SK-N-SH treated with all-trans-retinoic acid at 6 μM for 48 hours (cell line): ENCODE data around the gene RAE1.

Experiments used
- ATAC-seq: fragments of 200-7000 bp; cut with Tn5 transposase; 3 replicates; pipeline ENCODE4 v1.9.1; 2020; ENCODE audit warnings: mild to moderate bottlenecking, moderate library complexity
- BACH2 ChIP-seq: fragments of 250-450 bp; sonication (Bioruptor Pico); IDR thresholded peaks from 2 replicates; pipeline ENCODE4 v1.9.0; 2021; ENCODE audit warnings: mild to moderate bottlenecking, borderline replicate concordance
- CREB5 ChIP-seq: fragments of 250-450 bp; sonication (Bioruptor Pico); IDR thresholded peaks from 2 replicates; pipeline ENCODE4 v1.5.1; 2020; ENCODE audit warnings: low read depth, mild to moderate bottlenecking, moderate library complexity
- CSDC2 ChIP-seq: fragments of 250-450 bp; sonication (Bioruptor Pico); IDR thresholded peaks from 2 replicates; pipeline ENCODE4 v1.5.0; 2020; ENCODE audit warnings: mild to moderate bottlenecking, moderate library complexity
- ESRRG ChIP-seq: fragments of 250-450 bp; sonication (Bioruptor Pico); IDR thresholded peaks from 2 replicates; pipeline ENCODE4 v1.6.1; 2021; ENCODE audit warnings: mild to moderate bottlenecking
- GLIS3 ChIP-seq: fragments of 250-450 bp; sonication (Bioruptor Pico); IDR thresholded peaks from 2 replicates; pipeline ENCODE4 v1.5.0; 2020; ENCODE audit warnings: mild to moderate bottlenecking, moderate library complexity
- ISL1 ChIP-seq: fragments of 250-450 bp; sonication (Bioruptor Pico); IDR thresholded peaks from 2 replicates; pipeline ENCODE4 v2.1.2; 2022; ENCODE audit warnings: mild to moderate bottlenecking, moderate library complexity
- POU6F1 ChIP-seq: fragments of 250-450 bp; sonication (Bioruptor Pico); IDR thresholded peaks from 2 replicates; pipeline ENCODE4 v1.8.0; 2021; ENCODE audit warnings: low read depth, mild to moderate bottlenecking, moderate library complexity, borderline replicate concordance
- PPARA ChIP-seq: fragments of 250-450 bp; sonication (Bioruptor Pico); IDR thresholded peaks from 2 replicates; pipeline ENCODE4 v1.5.0; 2020; ENCODE audit warnings: mild to moderate bottlenecking, borderline replicate concordance
- RARB ChIP-seq: fragments of 250-450 bp; sonication (Bioruptor Pico); IDR thresholded peaks from 2 replicates; pipeline ENCODE4 v1.8.0; 2021; ENCODE audit warnings: mild to moderate bottlenecking, moderate library complexity
- TCF4 ChIP-seq: fragments of 250-450 bp; sonication (Bioruptor Pico); IDR thresholded peaks from 2 replicates; pipeline ENCODE4 v1.8.0; 2021; ENCODE audit warnings: mild to moderate bottlenecking, moderate library complexity, borderline replicate concordance
- ZC3H10 ChIP-seq: fragments of 250-450 bp; sonication (Bioruptor Pico); IDR thresholded peaks from 2 replicates; pipeline ENCODE4 v1.5.1; 2021; ENCODE audit warnings: mild to moderate bottlenecking, moderate library complexity
- ZFP3 ChIP-seq: fragments of 250-450 bp; sonication (Bioruptor Pico); IDR thresholded peaks from 2 replicates; pipeline ENCODE4 v1.5.0; 2020; ENCODE audit warnings: mild to moderate bottlenecking, moderate library complexity
- ZFP30 ChIP-seq: fragments of 450-650 bp; formaldehyde crosslinking; IDR thresholded peaks from 2 replicates; pipeline ENCODE4 v1.5.0; 2022; ENCODE audit warnings: mild to moderate bottlenecking, moderate library complexity
- ZNF565 ChIP-seq: fragments of 450-650 bp; formaldehyde crosslinking; conservative IDR thresholded peaks from 2 replicates; pipeline ENCODE4 v1.5.0; 2020; ENCODE audit warnings: low read depth, mild to moderate bottlenecking, moderate library complexity
- ZNF70 ChIP-seq: fragments of 450-650 bp; formaldehyde crosslinking; IDR thresholded peaks from 2 replicates; pipeline ENCODE4 v1.5.0; 2020; ENCODE audit warnings: mild to moderate bottlenecking, moderate library complexity
- ZNF8 ChIP-seq: fragments of 450-650 bp; formaldehyde crosslinking; IDR thresholded peaks from 2 replicates; pipeline ENCODE4 v1.5.0; 2020; ENCODE audit warnings: mild to moderate bottlenecking, moderate library complexity
- TF ChIP-seq, protein P1 (sequence below): fragments of 250-450 bp; sonication (Bioruptor Pico); IDR thresholded peaks from 2 replicates; pipeline ENCODE4 v1.5.0; 2020; ENCODE audit warnings: mild to moderate bottlenecking, moderate library complexity
- TF ChIP-seq, protein P2 (sequence below): fragments of 250-450 bp; sonication (Bioruptor Pico); IDR thresholded peaks from 2 replicates; pipeline ENCODE4 v1.8.0; 2020; ENCODE audit warnings: mild to moderate bottlenecking, moderate library complexity, borderline replicate concordance

Gene RAE1

DNA sequence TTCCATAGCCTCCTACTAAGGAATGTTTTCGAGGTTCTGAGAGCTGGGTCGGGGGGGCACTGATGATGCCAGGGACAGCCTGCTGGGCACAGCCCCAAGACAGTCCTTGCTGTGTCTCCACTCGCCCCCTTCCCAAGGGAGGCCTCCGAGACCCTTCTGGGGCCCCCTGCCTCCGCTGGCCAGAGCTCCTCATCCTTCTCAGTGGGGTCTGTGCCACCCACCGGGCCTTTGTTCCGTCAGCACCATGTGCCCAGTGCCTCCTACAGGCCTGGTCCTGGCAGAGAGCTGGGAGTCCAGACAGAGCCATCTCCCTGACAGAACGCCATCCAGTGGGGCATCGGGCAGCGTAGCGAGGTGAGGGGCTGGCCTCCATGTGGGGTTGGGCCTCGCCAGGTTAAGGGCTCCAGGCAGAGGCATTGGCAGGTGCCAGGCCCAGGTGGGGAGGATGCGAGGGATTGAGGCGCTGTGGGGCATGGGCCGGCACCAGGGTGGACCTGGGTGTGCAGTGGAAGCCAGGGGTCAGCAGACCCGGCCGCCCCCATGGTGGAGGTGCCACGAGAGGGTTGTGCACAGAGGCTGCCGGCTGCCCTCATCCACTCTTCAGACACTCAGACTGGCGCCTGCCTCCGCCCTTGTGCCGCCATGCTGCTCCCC, 53.5 kb downstream of the RAE1 start:
- no peak for ATAC-seq
- TF ChIP-seq, protein P1, sequence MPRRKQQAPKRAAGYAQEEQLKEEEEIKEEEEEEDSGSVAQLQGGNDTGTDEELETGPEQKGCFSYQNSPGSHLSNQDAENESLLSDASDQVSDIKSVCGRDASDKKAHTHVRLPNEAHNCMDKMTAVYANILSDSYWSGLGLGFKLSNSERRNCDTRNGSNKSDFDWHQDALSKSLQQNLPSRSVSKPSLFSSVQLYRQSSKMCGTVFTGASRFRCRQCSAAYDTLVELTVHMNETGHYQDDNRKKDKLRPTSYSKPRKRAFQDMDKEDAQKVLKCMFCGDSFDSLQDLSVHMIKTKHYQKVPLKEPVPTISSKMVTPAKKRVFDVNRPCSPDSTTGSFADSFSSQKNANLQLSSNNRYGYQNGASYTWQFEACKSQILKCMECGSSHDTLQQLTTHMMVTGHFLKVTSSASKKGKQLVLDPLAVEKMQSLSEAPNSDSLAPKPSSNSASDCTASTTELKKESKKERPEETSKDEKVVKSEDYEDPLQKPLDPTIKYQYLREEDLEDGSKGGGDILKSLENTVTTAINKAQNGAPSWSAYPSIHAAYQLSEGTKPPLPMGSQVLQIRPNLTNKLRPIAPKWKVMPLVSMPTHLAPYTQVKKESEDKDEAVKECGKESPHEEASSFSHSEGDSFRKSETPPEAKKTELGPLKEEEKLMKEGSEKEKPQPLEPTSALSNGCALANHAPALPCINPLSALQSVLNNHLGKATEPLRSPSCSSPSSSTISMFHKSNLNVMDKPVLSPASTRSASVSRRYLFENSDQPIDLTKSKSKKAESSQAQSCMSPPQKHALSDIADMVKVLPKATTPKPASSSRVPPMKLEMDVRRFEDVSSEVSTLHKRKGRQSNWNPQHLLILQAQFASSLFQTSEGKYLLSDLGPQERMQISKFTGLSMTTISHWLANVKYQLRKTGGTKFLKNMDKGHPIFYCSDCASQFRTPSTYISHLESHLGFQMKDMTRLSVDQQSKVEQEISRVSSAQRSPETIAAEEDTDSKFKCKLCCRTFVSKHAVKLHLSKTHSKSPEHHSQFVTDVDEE: no peak
- TF ChIP-seq CREB5 (no peak), ZNF70 (CRISPR knock-in tag) (no peak), RARB (CRISPR knock-in tag) (no peak), ZFP30 (no peak), ZNF8 (no peak), TCF4 (no peak), PPARA (CRISPR knock-in tag) (no peak), ISL1 (CRISPR knock-in tag) (no peak), ESRRG (CRISPR knock-in tag) (no peak)
- TF ChIP-seq, protein P2, sequence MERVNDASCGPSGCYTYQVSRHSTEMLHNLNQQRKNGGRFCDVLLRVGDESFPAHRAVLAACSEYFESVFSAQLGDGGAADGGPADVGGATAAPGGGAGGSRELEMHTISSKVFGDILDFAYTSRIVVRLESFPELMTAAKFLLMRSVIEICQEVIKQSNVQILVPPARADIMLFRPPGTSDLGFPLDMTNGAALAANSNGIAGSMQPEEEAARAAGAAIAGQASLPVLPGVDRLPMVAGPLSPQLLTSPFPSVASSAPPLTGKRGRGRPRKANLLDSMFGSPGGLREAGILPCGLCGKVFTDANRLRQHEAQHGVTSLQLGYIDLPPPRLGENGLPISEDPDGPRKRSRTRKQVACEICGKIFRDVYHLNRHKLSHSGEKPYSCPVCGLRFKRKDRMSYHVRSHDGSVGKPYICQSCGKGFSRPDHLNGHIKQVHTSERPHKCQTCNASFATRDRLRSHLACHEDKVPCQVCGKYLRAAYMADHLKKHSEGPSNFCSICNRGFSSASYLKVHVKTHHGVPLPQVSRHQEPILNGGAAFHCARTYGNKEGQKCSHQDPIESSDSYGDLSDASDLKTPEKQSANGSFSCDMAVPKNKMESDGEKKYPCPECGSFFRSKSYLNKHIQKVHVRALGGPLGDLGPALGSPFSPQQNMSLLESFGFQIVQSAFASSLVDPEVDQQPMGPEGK (CRISPR knock-in tag): no peak
- TF ChIP-seq, all 23 proteins: peak for 0

DNA sequence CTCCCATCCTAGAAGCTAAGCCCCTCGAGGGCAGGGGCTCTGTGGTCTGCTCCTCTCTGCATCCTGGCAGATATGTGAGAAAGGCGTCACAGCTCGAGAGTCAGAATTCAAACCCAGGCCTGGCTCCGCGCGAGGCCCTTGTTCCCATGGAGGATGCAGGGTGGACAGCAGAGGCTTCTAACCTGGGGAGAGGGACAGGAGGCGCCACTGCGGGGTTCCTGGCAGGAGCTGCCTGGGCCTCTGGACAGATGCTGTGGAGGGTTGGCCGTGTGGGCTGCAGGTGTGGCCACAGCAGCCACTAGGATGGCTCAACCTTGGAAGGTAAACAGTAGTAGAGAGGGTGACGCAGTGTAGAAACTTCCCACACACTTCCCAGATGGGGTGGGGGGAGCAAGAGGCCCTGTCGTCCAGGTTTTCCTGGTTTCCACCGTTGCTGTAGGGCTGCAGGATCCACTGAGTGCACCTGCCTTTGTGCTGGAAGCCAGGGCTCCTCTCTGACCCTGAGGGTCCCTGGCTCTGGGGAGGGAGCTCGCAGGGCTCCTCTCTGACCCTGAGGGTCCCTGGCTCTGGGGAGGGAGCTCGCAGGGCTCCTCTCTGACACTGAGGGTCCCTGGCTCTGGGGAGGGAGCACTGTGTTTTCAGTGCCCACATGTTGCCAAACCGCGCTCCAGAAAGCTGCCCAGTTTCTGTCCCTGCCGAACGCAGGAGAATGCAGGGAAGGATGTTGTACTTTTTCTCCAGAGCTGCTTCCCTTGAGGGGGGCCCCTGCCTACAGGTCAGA, 54.4 kb downstream of the RAE1 start:
- TF ChIP-seq ZNF565 (CRISPR knock-in tag) (no peak), GLIS3 (CRISPR knock-in tag) (no peak), ZNF70 (CRISPR knock-in tag) (no peak), TCF4 (no peak), POU6F1 (CRISPR knock-in tag) (no peak), PPARA (CRISPR knock-in tag) (no peak), ZFP3 (no peak), BACH2 (no peak), ESRRG (CRISPR knock-in tag) (no peak), ZC3H10 (CRISPR knock-in tag) (no peak), CSDC2 (CRISPR knock-in tag) (no peak), RARB (CRISPR knock-in tag) (no peak), CREB5 (no peak), ZNF8 (no peak)
- TF ChIP-seq, protein P1: no peak
- TF ChIP-seq, protein P2 (CRISPR knock-in tag): no peak
- TF ChIP-seq, all 23 proteins: peak for 0
- no peak for ATAC-seq
